CD4-positive, alpha-beta T cell (primary cell): ENCODE results near the gene SIGLEC11. TPM values are rescaled to one million over a fixed set of nuclear protein-coding genes. Genes with fewer than 3 reads are reported as not detected.
A peak's percentile ranks its signal among the peaks of the same experiment; 100 is the strongest.

Experiments
- ATAC-seq: fragments of 200-7000 bp; cut with Tn5 transposase; one replicate; pipeline ENCODE4 v1.10.0; 2022; ENCODE audit warnings: mild to moderate bottlenecking; ENCODE audit not compliant: poor library complexity
- CTCF ChIA-PET: fragments of 350-600 bp; sonication (Branson Sonifier 250); formaldehyde crosslinking; loops from one replicate; lab custom pipeline; 2021; ENCODE audit warnings: antibody characterized with exemption, inconsistent platforms; lab: Charles Lee
- POLR2A ChIA-PET: fragments of 350-600 bp; sonication (Branson Sonifier 250); formaldehyde crosslinking; loops from one replicate; lab custom pipeline; 2021; ENCODE audit warnings: antibody characterized with exemption, inconsistent platforms; lab: Charles Lee
- DNase-seq, 14 experiments: peaks; one replicate each; pipeline ENCODE4 v3.0.0-alpha.2; 2013 to 2020; ENCODE audit warnings: mixed read lengths in 2 of 14
- H3K27ac ChIP-seq, 2 donors: one replicate each; pipeline versions ENCODE4 v1.5.1 to v1.7.0; 2013; ENCODE audit warnings: low read length in 2 of 2, low read depth in 1 of 2, mild to moderate bottlenecking in 1 of 2
- H3K27me3 ChIP-seq, 2 experiments: 1 replicate in 1 of 2; 2 replicates in 1 of 2; pipeline versions ENCODE4 v1.6.1 to v1.7.0; 2013; ENCODE audit warnings: low read length in 2 of 2, control low read depth in 1 of 2, mild to moderate bottlenecking in 1 of 2, moderate library complexity in 1 of 2; ENCODE audit not compliant: insufficient read depth in 2 of 2, control insufficient read depth in 1 of 2
- H3K36me3 ChIP-seq: one replicate; pipeline ENCODE4 v1.6.1; 2013; ENCODE audit warnings: low read length, control low read depth; ENCODE audit not compliant: insufficient read depth
- H3K4me1 ChIP-seq: one replicate; pipeline ENCODE4 v1.6.1; 2013; ENCODE audit warnings: low read length, control low read depth; ENCODE audit not compliant: insufficient read depth
- H3K4me3 ChIP-seq: one replicate; pipeline ENCODE4 v1.5.1; 2013; ENCODE audit warnings: mild to moderate bottlenecking, low read length, moderate library complexity
- H3K9me3 ChIP-seq, 2 experiments: 1 replicate in 1 of 2; 2 replicates in 1 of 2; pipeline versions ENCODE4 v1.6.1 to v1.7.0; 2013; ENCODE audit warnings: low read length in 2 of 2, mild to moderate bottlenecking in 2 of 2, control low read depth in 1 of 2, moderate library complexity in 1 of 2; ENCODE audit not compliant: control insufficient read depth in 1 of 2, insufficient read depth in 1 of 2
- H3K27ac Mint-ChIP-seq: one replicate; pipeline ENCODE4 v1.8.0; 2020; ENCODE audit warnings: mixed read lengths
- H3K27me3 Mint-ChIP-seq: one replicate; pipeline ENCODE4 v1.8.0; 2021; ENCODE audit warnings: mixed read lengths
- H3K36me3 Mint-ChIP-seq: one replicate; pipeline ENCODE4 v1.8.0; 2021; ENCODE audit warnings: low read depth, mixed read lengths
- H3K4me1 Mint-ChIP-seq: one replicate; pipeline ENCODE4 v1.8.0; 2021; ENCODE audit warnings: low read depth, mixed read lengths
- H3K4me3 Mint-ChIP-seq: one replicate; pipeline ENCODE4 v1.8.0; 2020; ENCODE audit warnings: mild to moderate bottlenecking, mixed read lengths
- H3K9me3 Mint-ChIP-seq: one replicate; pipeline ENCODE4 v1.8.0; 2020; ENCODE audit warnings: mixed read lengths
- CTCF ChIP-seq: fragments of 200-600 bp; IDR thresholded peaks from one replicate; pipeline ENCODE4 v1.8.0; 2022; ENCODE audit warnings: antibody characterized with exemption, mild to moderate bottlenecking
- intact Hi-C, 2 experiments: fragments of 100-400 bp; cut with DNase I in 1 of 2; cut with micrococcal nuclease in 1 of 2; formaldehyde crosslinking; loops; one replicate each; pipeline versions ENCODE4 v1.15.1 to v1.9.0; 2023 to 2025; cut with DNase I, micrococcal nuclease
- total RNA-seq, 174 experiments: library from RNA in 2 of 174; stranded (reverse) in 2 of 174; gene quantifications; one replicate each; pipeline ENCODE4 v1.2.3 and lab custom pipeline; 2021 to 2026

Gene SIGLEC11
- total RNA-seq, 2 experiments from 2014 or later = 0.08 TPM; not detected in 1

GRCh38 chr19:49920624-49921363 is 40.2 kb downstream of the SIGLEC11 start:
- Histone ChIP-seq H3K4me3 (no peak overlapping the region), H3K27ac (no peak overlapping the region), H3K36me3 (peaks cover 70% of the 10 kb centered on the region), H3K4me1 (peaks cover 46% of the 10 kb centered on the region), H3K27me3 (no peaks in the 10 kb centered on the region), H3K9me3 (no peaks in the 10 kb centered on the region)
- CTCF ChIA-PET = no interaction called here
- intact Hi-C loops = no loop called here
- Mint-ChIP-seq H3K9me3 (no peaks in the 10 kb centered on the region), H3K27me3 (no peaks in the 10 kb centered on the region), H3K4me3 (no peak overlapping the region), H3K27ac (no peak overlapping the region), H3K4me1 (peaks cover 13% of the 10 kb centered on the region), H3K36me3 (peaks cover 61% of the 10 kb centered on the region)
- DNase-seq (no peak), ATAC-seq (no peak)
- POLR2A ChIA-PET = no interaction called here
- no peak for TF ChIP-seq CTCF

GRCh38 chr19:49918089-49918488 is 42.9 kb downstream of the SIGLEC11 start:
- Mint-ChIP-seq H3K9me3 (no peaks in the 10 kb centered on the region), H3K27me3 (no peaks in the 10 kb centered on the region), H3K4me3 (no peak overlapping the region), H3K4me1 (peaks cover 20% of the 10 kb centered on the region), H3K36me3 (peaks cover 67% of the 10 kb centered on the region), H3K27ac (no peak overlapping the region)
- no peak overlapping the region for H3K4me3 ChIP-seq
- H3K4me1 ChIP-seq = peaks cover 29% of the 10 kb centered on the region
- no peak for DNase-seq
- no peak for TF ChIP-seq CTCF
- no peaks in the 10 kb centered on the region for H3K27me3 ChIP-seq
- POLR2A ChIA-PET = no interaction called here
- H3K9me3 ChIP-seq = no peaks in the 10 kb centered on the region
- no peak overlapping the region for H3K27ac ChIP-seq
- CTCF ChIA-PET = interaction anchor here (1.0 to 1.1 kb wide), 2 partner anchors 11 to 28 kb away, joined by 3 read pairs; partner anchors contain the start of genes ATF5 and NUP62
- intact Hi-C loops = no loop called here
- no peak for ATAC-seq
- H3K36me3 ChIP-seq = peaks cover 67% of the 10 kb centered on the region

- Histone ChIP-seq H3K27me3 (no peaks in the 10 kb centered on the region), H3K4me3 (no peak overlapping the region), H3K36me3 (peaks cover 63% of the 10 kb centered on the region), H3K9me3 (no peaks in the 10 kb centered on the region), H3K4me1 (peaks cover 22% of the 10 kb centered on the region), H3K27ac (no peak overlapping the region)
- H3K36me3 Mint-ChIP-seq = peaks cover 72% of the 10 kb centered on the region
- H3K4me3 Mint-ChIP-seq = no peak overlapping the region
- H3K27me3 Mint-ChIP-seq = no peaks in the 10 kb centered on the region
- ATAC-seq (no peak), DNase-seq (peak in 1 of 14 experiments; percentile 49)
- ChIA-PET CTCF (interaction anchor here (1.0 kb wide), 1 partner anchor 27 kb away, joined by 3 read pairs; no protein-coding TSS in a partner anchor), POLR2A (no interaction called here)
- no peaks in the 10 kb centered on the region for H3K9me3 Mint-ChIP-seq
- no peak for TF ChIP-seq CTCF
- intact Hi-C loops = no loop called here
- peaks cover 24% of the 10 kb centered on the region for H3K4me1 Mint-ChIP-seq
- no peak overlapping the region for H3K27ac Mint-ChIP-seq
These were observed 43.9 kb downstream of the SIGLEC11 start for GRCh38 chr19:49916839-49917733.
